Stimulated activated CD8-positive, alpha-beta memory T cell treated with anti-CD3 and anti-CD28 coated beads, Interleukin-4, amount 100 ng/mL, for 24 hours (primary cell): ENCODE results near the gene HRH3.

Source experiments
- DNase-seq: peaks from one replicate; pipeline ENCODE4 v3.0.0-alpha.2; 2020; ENCODE audit warnings: low read depth

HRH3 gene

DNA sequence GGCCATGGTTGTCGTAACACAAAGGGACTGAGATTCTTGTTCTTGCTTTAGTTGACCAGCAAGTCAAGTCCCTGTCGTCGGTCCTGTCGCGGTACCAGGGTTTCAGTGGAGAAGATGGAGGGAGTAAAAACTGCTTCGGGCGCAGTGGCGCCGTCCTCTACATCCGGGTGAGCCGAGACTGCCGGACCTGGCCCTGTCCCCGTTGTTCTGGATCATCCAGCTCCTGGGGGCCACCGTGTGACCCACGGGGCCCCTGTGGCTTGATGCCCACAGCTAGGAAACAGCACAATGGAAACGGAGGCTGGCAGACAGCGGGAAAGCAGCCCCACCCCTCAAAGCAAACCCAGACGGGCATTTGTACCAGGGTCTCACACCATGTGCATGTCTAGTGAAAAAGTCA lies 22.3 kb downstream of the HRH3 start:
- DNase-seq = no peak

DNA sequence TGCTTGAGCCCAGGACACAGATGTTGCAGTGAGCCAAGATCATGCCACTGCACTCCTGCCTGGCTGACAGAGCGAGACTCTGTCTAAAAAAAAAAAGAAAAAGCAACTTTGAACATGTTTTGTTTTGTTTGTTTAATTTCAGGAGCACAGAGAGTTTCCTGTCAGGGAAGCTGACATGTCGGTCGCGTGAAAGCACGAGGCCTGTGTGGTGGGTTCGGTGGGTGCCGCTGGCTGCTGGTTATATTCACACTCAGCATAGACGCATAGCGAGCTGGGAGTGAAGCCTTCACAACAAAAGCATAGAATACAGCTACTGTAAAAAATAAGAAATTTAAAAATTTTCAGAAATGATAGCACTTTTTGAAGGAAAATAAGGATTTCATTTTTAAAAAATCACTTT lies 22.8 kb downstream of the HRH3 start:
- DNase-seq = no peak

DNA sequence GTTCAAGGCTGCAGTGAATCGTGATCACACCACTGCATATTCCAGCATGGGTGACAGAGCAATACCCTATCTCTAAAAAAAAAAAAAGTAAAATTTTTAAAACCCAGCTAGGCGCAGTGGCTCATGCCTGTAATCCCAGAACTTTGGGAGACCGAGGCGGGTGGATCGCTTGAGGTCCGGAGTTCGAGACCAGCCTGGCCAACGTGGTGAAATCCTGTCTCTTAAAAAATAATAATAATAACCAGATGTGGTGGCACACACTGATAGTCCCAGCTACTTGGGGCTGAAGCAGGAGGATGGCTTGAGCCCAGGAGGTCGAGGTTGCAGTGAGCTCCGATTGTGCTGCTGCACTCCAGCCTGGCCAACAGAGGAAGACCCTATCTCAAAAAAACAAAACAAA lies 23.8 kb downstream of the HRH3 start:
- DNase-seq = no peak

DNA sequence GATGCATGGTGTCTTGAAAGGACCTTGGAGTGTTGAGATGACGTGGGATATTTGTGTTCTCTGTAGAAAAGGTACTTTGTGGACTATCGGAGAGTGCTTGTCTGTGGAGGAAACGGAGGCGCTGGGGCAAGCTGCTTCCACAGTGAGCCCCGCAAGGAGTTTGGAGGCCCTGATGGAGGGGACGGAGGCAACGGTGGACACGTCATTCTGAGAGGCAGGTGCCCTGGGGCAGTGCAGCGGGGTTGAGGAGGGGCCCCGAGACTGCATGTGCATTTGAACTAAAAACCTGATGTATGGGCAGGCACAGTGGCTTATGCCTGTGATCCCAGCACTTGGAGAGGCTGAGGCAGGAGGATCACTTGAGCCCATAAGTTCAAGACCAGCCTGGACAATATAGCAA lies 24.3 kb downstream of the HRH3 start:
- DNase-seq = no peak

DNA sequence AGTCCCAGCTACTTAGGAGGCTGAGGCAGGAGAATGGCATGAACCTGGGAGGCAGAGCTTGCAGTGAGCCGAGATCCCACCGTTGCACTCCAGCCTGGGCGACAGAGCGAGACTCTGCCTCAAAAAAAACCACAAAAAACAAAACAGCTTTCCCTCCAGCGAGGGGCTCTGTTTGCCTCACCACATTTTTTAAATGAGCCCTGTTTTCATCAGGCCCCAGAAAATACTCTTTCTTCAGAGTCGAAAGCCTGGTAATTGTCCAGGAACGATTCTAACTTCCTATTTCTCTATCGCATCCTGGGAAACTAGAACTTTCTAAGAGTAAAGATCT lies 25.0 kb downstream of the HRH3 start:
- DNase-seq = no peak

DNA sequence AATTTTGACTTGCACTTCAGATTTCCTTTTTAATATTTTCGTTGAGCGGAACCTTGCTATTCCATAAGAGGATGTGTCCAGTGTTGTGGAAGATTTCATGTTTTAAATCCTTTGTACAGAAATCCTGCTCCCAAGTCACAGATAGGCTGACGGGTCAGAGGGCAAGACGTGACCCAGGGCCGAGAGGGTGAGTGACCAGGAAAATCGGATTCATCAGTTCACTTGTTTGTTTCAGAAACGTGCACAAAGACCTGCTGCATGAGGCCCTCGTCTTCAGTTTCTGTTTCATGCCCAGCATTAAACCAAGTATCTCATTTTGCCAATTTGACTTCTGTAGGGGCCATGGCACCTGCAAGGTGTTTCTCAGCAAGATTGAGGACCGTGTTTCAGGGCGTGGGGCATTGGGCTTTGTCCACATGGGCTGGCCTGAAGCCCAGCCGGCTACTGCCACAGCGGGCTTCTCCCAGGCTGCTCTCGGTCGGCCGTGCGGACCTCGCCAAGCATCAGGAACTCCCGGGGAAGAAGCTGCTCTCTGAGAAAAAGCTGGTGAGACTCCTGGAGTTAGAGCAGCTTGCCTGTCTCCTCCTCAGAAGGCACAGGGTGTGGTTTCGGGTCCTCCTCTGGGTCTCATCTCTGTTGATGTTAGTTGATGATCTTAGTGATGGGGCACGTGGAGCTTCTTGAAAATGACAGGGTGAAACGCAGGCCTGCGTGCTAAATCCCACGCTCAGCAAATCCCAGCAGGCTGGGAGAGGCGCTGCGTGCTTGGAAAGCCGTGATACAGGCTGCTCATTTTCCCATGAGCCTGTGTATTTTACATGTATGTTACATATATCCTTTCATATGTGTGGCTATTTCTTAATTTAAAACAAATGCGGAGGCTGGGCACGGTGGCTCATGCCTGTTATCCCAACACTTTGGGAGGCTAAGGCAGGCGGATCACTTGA lies 26.7 kb downstream of the HRH3 start:
- no peak for DNase-seq

DNA sequence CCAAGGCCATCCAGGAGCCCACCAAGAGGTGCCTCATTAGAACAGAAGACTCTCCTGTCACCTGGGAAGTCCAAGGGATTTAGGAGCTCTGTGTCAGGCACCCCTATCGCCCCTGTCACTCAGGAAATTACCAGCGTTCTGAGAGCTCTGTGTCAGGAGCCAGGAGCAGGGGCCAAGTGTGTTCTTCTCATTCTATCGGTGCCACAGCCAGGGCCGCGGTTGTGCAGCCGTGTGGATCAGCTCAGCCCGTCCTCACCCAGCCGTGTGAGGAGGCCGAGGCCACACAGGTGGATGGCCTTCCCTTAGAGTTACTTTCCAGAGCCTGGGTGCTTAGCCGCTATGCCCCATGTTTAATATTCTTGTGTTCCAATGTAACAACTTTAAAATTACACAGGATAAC lies 27.4 kb downstream of the HRH3 start:
- DNase-seq = no peak

DNA sequence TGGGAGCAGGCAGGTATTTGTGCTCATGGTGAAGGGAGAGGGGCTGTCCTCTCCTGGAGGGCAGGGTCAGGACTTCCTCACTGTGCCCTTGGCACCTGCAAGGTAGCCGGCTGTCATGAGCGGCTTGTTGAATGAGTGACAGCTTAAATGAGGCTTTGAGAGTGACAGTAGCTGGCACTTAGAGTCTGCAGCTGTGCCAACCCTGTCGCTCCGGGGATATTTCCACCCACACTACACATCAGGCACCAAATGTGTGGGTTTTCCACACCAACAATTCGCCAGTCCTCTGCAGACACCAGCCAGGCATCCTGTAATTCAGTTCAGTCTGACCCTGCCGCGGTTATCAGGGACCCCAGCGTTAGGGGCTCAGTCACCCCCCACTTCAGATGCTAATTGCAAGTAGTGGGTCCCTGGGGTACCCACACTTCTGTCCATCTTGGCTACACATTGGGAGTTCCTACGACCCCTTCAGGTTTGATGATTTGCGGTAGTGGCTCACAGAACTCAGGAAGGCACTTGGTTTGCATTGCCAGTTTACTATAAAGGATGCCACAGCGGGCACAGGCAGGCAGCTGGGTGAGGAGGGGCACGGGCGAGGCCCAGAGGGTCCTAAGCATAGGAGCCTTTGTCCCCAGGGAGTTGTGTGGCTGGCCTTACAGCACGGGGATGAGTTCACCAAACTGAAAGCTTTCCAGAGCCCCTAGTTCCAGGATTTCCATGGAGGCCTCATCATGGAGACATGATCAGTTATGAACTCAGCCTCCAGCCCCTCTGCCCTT lies 28.1 kb downstream of the HRH3 start:
- no peak for DNase-seq

DNA sequence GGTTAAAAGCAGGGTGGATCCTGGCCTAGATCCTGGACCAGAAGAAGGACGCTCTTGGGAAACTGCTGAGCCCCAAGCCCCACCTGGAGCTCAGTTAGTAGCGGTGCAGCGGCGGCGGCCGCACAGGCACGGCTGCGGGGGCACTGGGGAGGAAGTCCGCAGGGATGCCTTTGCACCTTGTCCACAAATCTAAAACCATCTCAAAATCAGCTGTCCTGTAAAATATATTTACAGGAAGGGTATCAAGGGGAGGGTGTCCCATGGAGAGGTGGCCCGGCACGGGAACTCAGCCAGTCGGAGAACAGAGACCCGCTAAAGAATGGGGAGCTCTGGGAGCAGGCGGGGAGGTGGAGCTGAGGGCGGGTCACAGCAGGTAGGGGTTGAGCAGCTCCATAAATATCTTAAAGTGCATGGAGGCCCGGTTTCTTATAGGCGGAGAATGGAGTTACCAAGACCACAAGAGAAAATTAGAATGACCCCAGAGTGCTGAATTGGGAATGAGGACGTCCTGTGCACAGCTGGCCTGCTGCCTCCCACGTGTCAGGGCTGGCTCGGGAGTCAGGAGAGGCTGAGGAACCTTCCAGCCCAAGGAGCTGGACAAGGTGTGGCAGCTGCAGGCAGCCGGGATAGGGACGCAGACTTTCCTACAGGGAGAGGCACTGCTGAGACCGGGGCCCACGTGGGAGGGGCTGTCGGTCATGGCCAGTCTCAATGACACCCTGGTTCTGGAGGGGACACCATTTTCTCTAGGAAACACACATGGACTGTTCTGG lies 29.3 kb downstream of the HRH3 start:
- DNase-seq = no peak

DNA sequence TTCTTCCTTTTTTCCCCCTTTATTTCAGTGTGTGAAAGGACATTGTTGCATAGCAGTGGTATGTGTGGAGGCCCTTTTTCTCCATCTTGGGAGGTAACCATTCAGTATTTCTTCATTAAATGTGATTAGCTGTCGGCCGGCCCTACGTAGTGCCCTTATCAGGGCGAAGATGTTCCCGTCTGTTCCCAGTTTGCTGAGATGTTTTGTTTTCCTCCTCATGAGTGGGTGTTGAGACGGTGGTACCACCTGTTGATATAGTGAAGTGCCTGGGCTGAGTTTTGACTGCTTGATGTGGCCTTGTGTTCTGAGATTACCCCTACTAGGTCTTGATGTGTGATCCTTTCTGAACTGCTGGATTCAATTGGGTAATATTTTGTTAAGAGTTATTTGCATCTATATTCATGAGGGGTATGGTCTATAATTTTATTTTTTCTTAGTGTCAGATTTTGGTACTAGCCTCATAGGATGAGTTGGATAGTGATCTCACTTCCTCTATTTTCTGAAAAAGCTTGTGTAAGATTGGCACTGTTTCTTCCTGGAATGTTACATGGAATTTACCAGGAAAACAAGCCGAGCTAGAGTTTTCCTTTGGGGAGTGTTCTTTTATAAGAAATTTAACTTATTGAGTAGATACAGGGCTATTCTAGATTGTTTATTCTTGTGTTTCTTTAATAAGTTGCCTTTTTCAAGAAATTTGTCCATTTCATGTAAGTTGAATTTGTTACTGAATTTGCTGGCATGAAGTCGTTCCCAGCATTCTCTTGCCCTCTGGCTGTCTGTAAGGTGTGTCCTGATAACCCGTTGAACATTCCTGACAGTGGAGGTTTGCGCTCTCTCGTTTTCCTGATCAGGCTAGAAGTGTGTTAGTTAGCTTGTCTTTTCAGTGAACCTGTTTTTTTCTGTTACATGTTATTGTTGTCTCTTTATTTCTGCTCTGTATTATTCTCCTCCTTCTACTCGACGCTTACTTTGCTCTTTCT lies 32.9 kb downstream of the HRH3 start:
- DNase-seq = no peak

DNA sequence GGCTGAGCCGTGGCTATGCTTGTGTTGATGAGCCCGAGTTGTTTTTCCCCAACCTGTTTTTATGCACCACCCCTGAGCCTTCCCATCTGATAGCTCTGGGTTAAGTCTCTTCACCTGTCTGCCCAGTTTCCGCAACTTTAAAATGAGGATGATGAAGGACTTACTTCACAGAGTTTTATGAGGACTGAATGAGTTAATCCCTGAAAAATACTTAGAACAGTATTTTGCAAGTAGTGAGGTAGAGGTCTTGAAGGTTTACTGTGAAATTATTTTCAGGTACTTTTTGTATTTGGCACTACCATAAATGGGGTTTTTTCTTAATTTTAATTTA lies 34.0 kb downstream of the HRH3 start:
- no peak for DNase-seq

DNA sequence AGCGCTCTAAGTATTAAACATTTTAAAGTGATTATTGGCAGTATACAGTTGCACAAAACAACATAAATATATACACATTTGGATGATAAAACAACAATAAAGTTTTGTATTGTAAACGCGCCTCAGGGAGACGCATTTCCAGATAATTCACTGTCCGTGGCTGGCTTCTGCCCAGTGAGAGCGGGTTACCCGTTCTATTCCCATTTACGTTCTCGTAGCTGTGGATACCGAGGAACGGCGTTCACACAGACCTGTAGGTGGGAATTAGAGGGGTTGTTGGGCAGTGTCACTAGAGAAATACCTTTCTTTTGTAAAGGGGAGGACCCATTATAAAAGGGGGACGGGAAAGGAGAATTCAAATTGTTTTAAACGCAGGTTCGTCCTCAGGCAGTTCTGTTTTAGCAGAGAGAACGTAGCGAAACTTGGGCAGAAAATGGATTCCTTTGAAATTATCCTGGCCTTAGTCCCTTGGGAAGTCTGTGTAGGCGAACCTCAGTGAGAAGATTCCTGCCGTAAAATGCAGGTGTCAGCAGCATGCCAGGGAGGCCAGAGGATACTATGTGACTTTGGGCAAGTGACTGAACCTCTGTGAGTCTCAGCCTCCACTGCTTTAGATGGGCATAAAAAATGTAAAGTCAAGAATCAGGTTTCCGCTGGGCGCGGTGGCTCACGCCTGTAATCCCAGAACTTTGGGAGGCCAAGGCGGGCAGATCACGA lies 36.5 kb downstream of the HRH3 start:
- no peak for DNase-seq

DNA sequence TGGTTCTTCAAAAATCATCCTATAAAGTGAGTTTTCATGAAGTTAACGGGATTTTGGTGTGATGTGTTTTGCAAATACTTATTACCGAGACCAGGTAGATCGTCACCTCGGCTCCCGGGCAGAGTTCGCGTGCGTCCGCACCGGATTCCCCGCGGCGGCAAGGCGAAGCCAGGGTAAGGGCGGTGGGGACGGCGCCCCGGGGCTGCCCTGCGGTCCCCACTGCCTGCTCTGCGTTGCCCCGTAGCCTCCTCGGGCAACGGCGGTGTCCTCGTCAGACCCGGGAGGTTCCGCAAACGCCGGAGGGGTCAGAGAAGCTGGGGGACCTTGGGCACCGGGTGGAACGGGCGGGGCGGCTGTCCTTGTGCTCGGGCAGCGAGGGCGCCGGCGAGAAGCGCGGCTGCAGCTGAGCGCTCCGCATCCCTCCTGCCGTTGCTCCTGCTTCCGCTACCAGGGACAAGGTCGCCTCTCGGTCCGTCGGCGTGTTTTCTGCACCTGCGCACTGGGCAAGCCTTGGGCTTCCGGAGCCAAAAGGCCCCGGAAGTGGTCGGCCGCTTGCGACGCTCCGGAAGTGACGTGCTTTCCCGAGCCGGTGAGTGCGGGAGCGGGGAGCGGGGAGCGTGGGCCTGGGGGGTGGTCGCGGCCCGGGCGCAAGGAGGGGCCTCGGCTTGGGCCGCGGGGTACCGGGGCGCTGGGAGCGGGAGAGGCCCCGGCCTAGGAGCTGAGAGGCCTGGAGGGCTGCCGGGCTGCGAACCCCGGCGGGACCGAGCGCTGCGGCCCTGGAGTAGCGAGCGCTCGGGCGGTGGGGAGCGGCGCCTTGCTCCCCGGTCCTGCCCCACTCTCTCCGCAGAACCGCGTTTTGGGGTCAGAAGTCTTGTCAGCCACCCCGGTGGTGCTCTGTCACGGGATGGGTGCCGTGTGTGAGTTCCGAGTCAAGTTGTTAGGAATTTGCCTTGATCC lies 37.3 kb downstream of the HRH3 start, which contains the start of gene MTG2:
MTG2 (plus strand) TSS at position 560 of the 957 bp plus-strand sequence. CDS start 10,393 bp downstream, outside the sequence.
- peak; percentile 93 for DNase-seq

DNA sequence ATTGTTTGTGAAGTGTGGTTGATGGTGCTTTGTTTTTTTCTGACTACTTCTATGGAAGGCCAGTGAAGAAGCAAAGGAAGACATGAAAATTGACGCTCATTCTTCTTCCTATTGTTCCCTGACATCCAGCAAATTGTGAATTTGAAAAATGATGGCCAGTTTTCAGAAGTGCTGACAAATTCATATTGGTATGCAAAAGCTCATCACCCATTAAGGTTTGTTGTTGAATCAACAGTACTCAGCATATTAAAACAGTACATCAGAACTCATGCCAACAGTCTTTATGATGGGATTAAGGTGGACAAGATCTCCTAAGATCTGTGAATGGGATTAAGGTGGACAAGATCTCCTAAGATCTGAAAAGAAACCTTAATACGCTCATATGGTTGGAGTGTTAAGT lies 38.3 kb downstream of the HRH3 start:
- DNase-seq = no peak

DNA sequence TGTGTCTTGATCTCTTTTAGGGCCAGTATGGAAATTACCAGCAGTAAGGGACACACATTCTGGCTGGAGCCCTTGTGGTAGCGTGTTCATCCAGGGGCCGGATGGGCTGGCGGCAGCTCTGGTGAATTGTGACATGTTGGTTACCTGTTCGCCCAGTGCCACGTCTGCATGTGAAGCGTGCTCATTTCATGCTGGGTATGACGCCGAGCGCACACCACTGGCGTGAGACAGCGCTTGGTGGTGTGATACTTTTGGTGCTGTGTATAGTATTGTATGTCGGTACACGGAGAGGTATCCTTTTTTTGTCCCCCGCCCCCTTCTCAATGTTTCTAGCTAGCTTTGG lies 40.9 kb downstream of the HRH3 start:
- no peak for DNase-seq

DNA sequence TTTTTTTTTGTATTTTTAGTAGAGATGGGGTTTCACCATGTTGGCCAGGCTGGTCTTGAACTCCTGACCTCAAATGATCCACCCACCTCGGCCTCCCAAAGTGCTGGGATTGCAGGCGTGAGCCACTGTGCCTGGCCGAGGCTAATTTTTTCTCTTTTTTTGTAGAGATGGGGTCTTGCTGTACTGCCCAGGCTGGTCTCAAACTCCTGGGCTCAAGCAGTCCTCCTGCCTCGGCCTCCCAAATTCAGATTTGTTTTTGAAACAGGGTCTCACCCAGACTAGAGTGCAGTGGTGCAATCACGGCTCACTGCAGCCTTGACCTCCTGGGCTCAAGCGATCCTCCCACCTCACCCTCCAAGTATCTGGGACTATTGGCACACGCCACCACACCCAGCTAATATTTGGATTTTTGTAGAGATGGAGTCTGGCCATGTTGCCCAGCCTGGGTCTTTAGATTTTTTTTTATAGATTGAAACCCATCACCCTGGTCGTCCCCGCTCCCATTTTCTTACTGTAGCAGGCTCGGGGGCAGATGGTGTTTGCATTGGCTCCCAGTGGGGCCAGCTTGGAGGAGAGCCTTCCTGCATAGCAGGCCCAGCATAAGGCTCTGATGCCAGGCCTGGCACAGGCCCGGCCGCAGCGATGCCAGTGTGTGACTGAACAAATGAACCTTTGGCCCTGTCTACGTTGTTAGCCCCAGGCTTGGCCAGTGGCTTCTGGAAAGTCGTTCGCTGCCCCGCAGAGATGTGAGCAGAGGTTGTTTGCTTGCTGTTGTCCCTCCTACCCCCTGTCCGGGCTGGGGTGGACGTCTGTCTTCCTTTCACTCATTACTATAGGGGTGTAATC lies 41.5 kb downstream of the HRH3 start:
- no peak for DNase-seq

DNA sequence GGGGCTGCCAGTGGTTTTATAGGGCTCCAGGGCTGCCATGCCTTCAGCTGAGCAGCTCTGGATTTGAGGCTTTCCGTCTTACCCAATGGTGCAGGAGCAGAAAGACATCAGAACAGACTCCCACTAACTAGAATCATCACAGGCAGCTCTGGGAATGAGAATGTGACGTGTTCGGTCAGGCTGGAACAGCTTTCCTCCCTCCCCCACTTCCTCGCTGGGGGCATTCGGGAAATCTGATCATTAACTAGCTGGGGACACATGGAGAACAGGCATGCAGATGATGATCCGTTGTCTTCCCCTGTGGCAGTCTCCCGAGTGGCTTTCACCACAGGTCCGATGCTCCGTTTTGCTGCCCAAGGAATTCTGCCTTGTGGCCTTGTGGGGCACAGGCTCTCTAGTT lies 42.8 kb downstream of the HRH3 start:
- DNase-seq = no peak

DNA sequence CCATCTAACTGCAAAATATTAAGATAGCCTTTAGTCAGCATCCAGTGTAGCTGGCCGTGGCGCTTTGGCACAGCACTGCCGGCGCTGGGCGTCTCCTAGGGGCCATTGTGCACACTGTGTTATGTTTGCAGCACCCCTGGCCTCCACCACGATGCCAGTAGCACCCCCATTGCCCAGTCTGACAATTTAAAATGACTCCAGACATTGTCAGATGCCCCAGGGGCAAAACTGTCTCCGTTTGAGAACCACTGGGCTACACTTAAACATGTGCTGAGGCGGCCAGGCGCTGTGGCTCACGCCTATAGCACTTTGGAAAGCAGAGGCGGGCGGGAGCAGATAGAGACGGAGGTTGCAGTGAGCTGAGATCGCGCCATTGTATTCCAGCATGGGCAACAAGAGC lies 43.2 kb downstream of the HRH3 start:
- no peak for DNase-seq

DNA sequence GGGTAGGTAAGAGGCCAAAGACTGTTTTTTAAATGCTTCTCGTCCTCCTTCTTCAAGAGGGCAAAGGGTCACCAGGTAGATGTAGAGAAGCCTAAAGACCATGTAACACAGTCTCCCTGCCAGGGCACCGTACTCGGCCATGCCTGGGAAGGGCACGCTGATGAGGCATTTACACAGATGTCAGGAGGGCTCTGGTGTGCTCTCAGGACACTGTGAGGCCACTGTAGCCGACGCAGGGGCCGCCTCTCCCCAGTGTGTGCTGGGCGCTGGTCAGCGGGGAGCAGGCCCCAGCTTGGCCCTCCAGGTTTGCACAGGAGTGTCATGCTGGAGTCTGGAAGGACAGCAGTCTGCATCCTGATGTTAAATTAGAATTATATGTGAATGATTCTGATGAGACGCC lies 44.4 kb downstream of the HRH3 start:
- no peak for DNase-seq
